RPMI7951 (cell line): ENCODE data around the gene NUTF2. TPM values are rescaled to one million over a fixed set of nuclear protein-coding genes. Genes with fewer than 3 reads are reported as not detected.

Experiments used
- total RNA-seq: library from RNA; depleted of rRNA; stranded (reverse); fragments of >200 nt; shearing (Covaris generic); gene quantifications from 2 replicates; pipeline ENCODE4 v1.2.3, GENCODE V29; 2014; rRNA removed

The NUTF2 gene
- total RNA-seq, 1 experiment from 2014 or later = 459 TPM

Other genes starting within 250 kb of the NUTF2 start
- 0.10 and 0.12 TPM in 2 replicates for gene CARMIL2, start 201.8 kb upstream of the NUTF2 start, total RNA-seq
- gene ACD, start 186.7 kb upstream of the NUTF2 start, total RNA-seq = 42.8 and 47.2 TPM in 2 replicates
- 1.6 and 1.9 TPM in 2 replicates for gene PARD6A, start 186.0 kb upstream of the NUTF2 start, total RNA-seq
- 13.6 and 14.8 TPM in 2 replicates for gene ENKD1, start 180.2 kb upstream of the NUTF2 start, total RNA-seq
- gene C16orf86, start 180.1 kb upstream of the NUTF2 start, total RNA-seq = 6.4 and 7.5 TPM in 2 replicates
- gene GFOD2, start 127.6 kb upstream of the NUTF2 start, total RNA-seq = 11.1 and 12.4 TPM in 2 replicates
- 2.6 and 2.9 TPM in 2 replicates for gene RANBP10, start 40.4 kb upstream of the NUTF2 start, total RNA-seq
- 0.49 TPM in 1 of 2 replicates, not detected in the other for gene TSNAXIP1, start 40.0 kb upstream of the NUTF2 start, total RNA-seq
- 36.2 and 41.8 TPM in 2 replicates for gene THAP11, start 4.6 kb upstream of the NUTF2 start, total RNA-seq
- 28.5 and 31.2 TPM in 2 replicates for gene CENPT, start 760 bp downstream of the NUTF2 start, total RNA-seq
- gene EDC4, start 26.1 kb downstream of the NUTF2 start, total RNA-seq = 39.7 and 42.4 TPM in 2 replicates
- gene NRN1L, start 38.0 kb downstream of the NUTF2 start, total RNA-seq = 1.3 TPM in 1 of 2 replicates, not detected in the other
- gene PSKH1, start 46.3 kb downstream of the NUTF2 start, total RNA-seq = 4.7 and 5.5 TPM in 2 replicates
- 0.24 and 0.98 TPM in 2 replicates for gene CTRL, start 84.9 kb downstream of the NUTF2 start, total RNA-seq
- gene PSMB10, start 89.9 kb downstream of the NUTF2 start, total RNA-seq = 75.7 and 107 TPM in 2 replicates
- 3.1 and 6.0 TPM in 2 replicates for gene LCAT, start 97.2 kb downstream of the NUTF2 start, total RNA-seq
- gene SLC12A4, start 121.7 kb downstream of the NUTF2 start, total RNA-seq = 23.6 and 37.0 TPM in 2 replicates
- gene DPEP3, start 133.6 kb downstream of the NUTF2 start, total RNA-seq = not detected in 2 replicates
- not detected in 2 replicates for gene DPEP2, start 152.6 kb downstream of the NUTF2 start, total RNA-seq
- gene DPEP2NB, start 169.0 kb downstream of the NUTF2 start, total RNA-seq = not detected in 2 replicates
- gene DDX28, start 176.3 kb downstream of the NUTF2 start, total RNA-seq = 6.6 and 9.3 TPM in 2 replicates
- gene DUS2, start 176.4 kb downstream of the NUTF2 start, total RNA-seq = 18.7 and 18.9 TPM in 2 replicates
- gene NFATC3, start 238.4 kb downstream of the NUTF2 start, total RNA-seq = 22.0 and 22.5 TPM in 2 replicates